HFFc6 (cell line): Measurements from ENCODE around the gene IL17RD. TPM values are rescaled to one million over a fixed set of nuclear protein-coding genes. Genes with fewer than 3 reads are reported as not detected.

Experiments used
- DNase-seq: peaks from one replicate; pipeline ENCODE4 v3.0.0-alpha.2; 2018
- H3K27ac Mint-ChIP-seq: 2 replicates; pipeline ENCODE4 v1.8.0; 2020; ENCODE audit warnings: mild to moderate bottlenecking, mixed read lengths
- H3K27me3 Mint-ChIP-seq: 2 replicates; pipeline ENCODE4 v1.8.0; 2021; ENCODE audit warnings: mild to moderate bottlenecking, moderate library complexity, mixed read lengths; ENCODE audit not compliant: insufficient read depth
- H3K36me3 Mint-ChIP-seq: 2 replicates; pipeline ENCODE4 v1.8.0; 2021; ENCODE audit warnings: low read depth, mixed read lengths
- H3K4me1 Mint-ChIP-seq: 2 replicates; pipeline ENCODE4 v1.8.0; 2020; ENCODE audit warnings: low read depth, mixed read lengths
- H3K4me3 Mint-ChIP-seq: 2 replicates; pipeline ENCODE4 v1.8.0; 2020; ENCODE audit warnings: mild to moderate bottlenecking, moderate library complexity, mixed read lengths
- H3K9me3 Mint-ChIP-seq: 2 replicates; pipeline ENCODE4 v1.8.0; 2020; ENCODE audit warnings: mild to moderate bottlenecking, mixed read lengths
- total RNA-seq, 6 experiments: library from RNA; stranded (reverse); fragmentation: NEBNext Ultra II Directional; extraction: Animal tissue kit (Norgen Biotek cat#: 25700); gene quantifications; 2 replicates in 1 of 6; 3 replicates in 5 of 6; pipeline ENCODE4 v1.2.3, GENCODE V29; 2021
- TF ChIP-seq, protein P1 (sequence below): fragments of 200-600 bp; sonication (generic); IDR thresholded peaks from 2 replicates; pipeline ENCODE4 v1.5.0; 2021; ENCODE audit warnings: antibody characterized with exemption, mild to moderate bottlenecking

The IL17RD gene
- total RNA-seq, 6 experiments from 2014 or later = 0.05 to 0.26 (median 0.13) TPM; not detected in 2

GRCh38 chr3:57048728-57049127, 116.4 kb downstream of the IL17RD start:
- H3K27me3 Mint-ChIP-seq = peaks cover 33% of the 10 kb centered on the region

DNA sequence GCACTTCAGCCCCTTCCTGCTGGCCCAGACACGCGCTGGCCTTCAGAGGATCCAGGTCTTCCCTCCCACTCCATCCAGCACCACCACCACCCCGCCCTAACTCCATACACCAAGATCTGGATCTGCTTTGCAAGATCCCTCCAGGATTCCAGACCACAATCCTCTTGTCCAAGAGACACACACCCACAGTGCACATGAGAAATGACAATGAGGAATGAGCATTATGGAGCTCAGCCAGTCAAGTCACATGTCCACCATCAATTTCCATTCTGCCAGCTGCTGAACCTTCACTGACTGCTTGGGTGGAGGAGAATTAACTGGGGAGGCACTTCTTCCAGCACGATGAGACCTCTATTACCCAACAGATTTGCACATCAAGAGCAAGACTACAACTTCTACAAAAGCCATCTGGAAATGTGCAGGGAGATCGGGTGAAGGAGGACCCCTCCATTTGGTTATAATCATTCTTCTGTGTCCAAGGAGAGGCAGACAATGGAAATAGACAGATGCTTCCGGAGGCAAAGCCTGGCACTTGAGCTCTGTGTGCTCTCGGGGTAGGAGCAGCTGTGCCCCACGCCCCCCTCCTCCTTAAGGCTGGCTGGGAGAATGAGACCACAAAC, 117.0 kb downstream of the IL17RD start:
- H3K4me1 Mint-ChIP-seq = no peaks in the 10 kb centered on the region
- no peak overlapping the region for H3K27ac Mint-ChIP-seq
- DNase-seq = no peak
- no peaks in the 10 kb centered on the region for H3K36me3 Mint-ChIP-seq
- peaks cover 39% of the 10 kb centered on the region for H3K27me3 Mint-ChIP-seq
- H3K4me3 Mint-ChIP-seq = no peak overlapping the region
- TF ChIP-seq, protein P1, sequence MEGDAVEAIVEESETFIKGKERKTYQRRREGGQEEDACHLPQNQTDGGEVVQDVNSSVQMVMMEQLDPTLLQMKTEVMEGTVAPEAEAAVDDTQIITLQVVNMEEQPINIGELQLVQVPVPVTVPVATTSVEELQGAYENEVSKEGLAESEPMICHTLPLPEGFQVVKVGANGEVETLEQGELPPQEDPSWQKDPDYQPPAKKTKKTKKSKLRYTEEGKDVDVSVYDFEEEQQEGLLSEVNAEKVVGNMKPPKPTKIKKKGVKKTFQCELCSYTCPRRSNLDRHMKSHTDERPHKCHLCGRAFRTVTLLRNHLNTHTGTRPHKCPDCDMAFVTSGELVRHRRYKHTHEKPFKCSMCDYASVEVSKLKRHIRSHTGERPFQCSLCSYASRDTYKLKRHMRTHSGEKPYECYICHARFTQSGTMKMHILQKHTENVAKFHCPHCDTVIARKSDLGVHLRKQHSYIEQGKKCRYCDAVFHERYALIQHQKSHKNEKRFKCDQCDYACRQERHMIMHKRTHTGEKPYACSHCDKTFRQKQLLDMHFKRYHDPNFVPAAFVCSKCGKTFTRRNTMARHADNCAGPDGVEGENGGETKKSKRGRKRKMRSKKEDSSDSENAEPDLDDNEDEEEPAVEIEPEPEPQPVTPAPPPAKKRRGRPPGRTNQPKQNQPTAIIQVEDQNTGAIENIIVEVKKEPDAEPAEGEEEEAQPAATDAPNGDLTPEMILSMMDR = no peak
- H3K9me3 Mint-ChIP-seq = no peaks in the 10 kb centered on the region

More at GRCh38 chr3:57048728-57049127, 116.4 kb downstream of the IL17RD start:
- no peak overlapping the region for H3K27ac Mint-ChIP-seq
- no peak overlapping the region for H3K4me3 Mint-ChIP-seq
- no peaks in the 10 kb centered on the region for H3K36me3 Mint-ChIP-seq
- TF ChIP-seq, protein P1 = no peak
- H3K4me1 Mint-ChIP-seq = no peaks in the 10 kb centered on the region
- H3K9me3 Mint-ChIP-seq = no peaks in the 10 kb centered on the region
- no peak for DNase-seq

GRCh38 chr3:57046101-57046765, 118.9 kb downstream of the IL17RD start:
- TF ChIP-seq, protein P1 = no peak
- no peaks in the 10 kb centered on the region for H3K36me3 Mint-ChIP-seq
- H3K27ac Mint-ChIP-seq = no peak overlapping the region
- no peaks in the 10 kb centered on the region for H3K4me1 Mint-ChIP-seq
- H3K4me3 Mint-ChIP-seq = no peak overlapping the region
- DNase-seq = no peak
- H3K9me3 Mint-ChIP-seq = no peaks in the 10 kb centered on the region
- peaks cover 46% of the 10 kb centered on the region for H3K27me3 Mint-ChIP-seq

- H3K9me3 Mint-ChIP-seq = no peaks in the 10 kb centered on the region
- peaks cover 43% of the 10 kb centered on the region for H3K27me3 Mint-ChIP-seq
- H3K27ac Mint-ChIP-seq = no peak overlapping the region
- no peaks in the 10 kb centered on the region for H3K4me1 Mint-ChIP-seq
- H3K36me3 Mint-ChIP-seq = no peaks in the 10 kb centered on the region
- TF ChIP-seq, protein P1 = no peak
- H3K4me3 Mint-ChIP-seq = no peak overlapping the region
- DNase-seq = no peak
Measured at GRCh38 chr3:57043518-57043917, 121.6 kb downstream of the IL17RD start.

- TF ChIP-seq, protein P1 = no peak
- no peak for DNase-seq
- Mint-ChIP-seq H3K4me3 (no peak overlapping the region), H3K36me3 (no peaks in the 10 kb centered on the region), H3K9me3 (no peaks in the 10 kb centered on the region), H3K27ac (no peak overlapping the region), H3K4me1 (no peaks in the 10 kb centered on the region), H3K27me3 (peaks cover 38% of the 10 kb centered on the region)
Measured at GRCh38 chr3:57041674-57042073, 123.5 kb downstream of the IL17RD start.

Other genes with a start within 250 kb of the IL17RD start
- gene SPATA12, start 104.7 kb downstream of the IL17RD start, total RNA-seq = not detected
- under 1 TPM in 1 of 6 experiments, not detected in 5; 0.18 TPM for gene HESX1, start 34.6 kb upstream of the IL17RD start, total RNA-seq
- gene APPL1, start 62.4 kb upstream of the IL17RD start, total RNA-seq = 10 to 100 TPM; 17.3 to 25.2 (median 24.0) TPM
- not detected for gene ASB14, start 127.3 kb upstream of the IL17RD start, total RNA-seq